ACC112 (cell line): ENCODE measurements around the gene TSC22D1.

Experiments used
- H2AFZ ChIP-seq: fragments of 200-600 bp; sonication (generic); one replicate; pipeline ENCODE4 v1.6.0; 2017; ENCODE audit warnings: antibody characterized with exemption, low read length; ENCODE audit not compliant: unreplicated experiment
- H3K27ac ChIP-seq: fragments of 200-600 bp; sonication (generic); 2 replicates; pipeline ENCODE4 v1.5.1; 2014; ENCODE audit warnings: low read depth, mild to moderate bottlenecking, antibody characterized with exemption, low read length, moderate library complexity
- H3K27me3 ChIP-seq: fragments of 200-600 bp; sonication (generic); 2 replicates; pipeline ENCODE4 v1.6.1; 2014; ENCODE audit warnings: mild to moderate bottlenecking, antibody characterized with exemption, low read length, moderate library complexity, mixed read lengths; ENCODE audit not compliant: insufficient read depth
- H3K36me3 ChIP-seq: fragments of 200-600 bp; sonication (generic); 2 replicates; pipeline ENCODE4 v1.6.1; 2016; ENCODE audit warnings: mild to moderate bottlenecking, antibody characterized with exemption, low read length, moderate library complexity, mixed read lengths; ENCODE audit not compliant: insufficient read depth
- H3K4me1 ChIP-seq: fragments of 200-600 bp; sonication (generic); one replicate; pipeline ENCODE4 v1.6.1; 2016; ENCODE audit warnings: low read length, mixed read lengths; ENCODE audit not compliant: insufficient read depth, unreplicated experiment, control insufficient read depth
- H3K4me3 ChIP-seq: fragments of 200-600 bp; sonication (generic); 2 replicates; pipeline ENCODE4 v1.5.1; 2014; ENCODE audit warnings: mild to moderate bottlenecking, low read depth, low read length
- H3K79me2 ChIP-seq: fragments of 200-600 bp; sonication (generic); one replicate; pipeline ENCODE4 v1.6.0; 2016; ENCODE audit warnings: low read length; ENCODE audit not compliant: control insufficient read depth, unreplicated experiment, insufficient read depth

The TSC22D1 gene

GRCh38 chr13:44407891-44408290, 168.2 kb downstream of the TSC22D1 start:
- no peaks in the 10 kb centered on the region for H3K27me3 ChIP-seq
- H3K4me1 ChIP-seq, result no peaks in the 10 kb centered on the region
- H2AFZ ChIP-seq, result no peak overlapping the region
- H3K36me3 ChIP-seq, result no peaks in the 10 kb centered on the region
- no peak overlapping the region for H3K27ac ChIP-seq
- H3K4me3 ChIP-seq, result no peak overlapping the region
- no peaks in the 10 kb centered on the region for H3K79me2 ChIP-seq

GRCh38 chr13:44407379-44407778, 168.8 kb downstream of the TSC22D1 start:
- Histone ChIP-seq H3K36me3 (no peaks in the 10 kb centered on the region), H3K79me2 (no peaks in the 10 kb centered on the region), H3K27ac (no peak overlapping the region), H2AFZ (no peak overlapping the region), H3K4me1 (no peaks in the 10 kb centered on the region), H3K27me3 (no peaks in the 10 kb centered on the region), H3K4me3 (no peak overlapping the region)

GRCh38 chr13:44406617-44407016, 169.5 kb downstream of the TSC22D1 start:
- H3K4me1 ChIP-seq, result no peaks in the 10 kb centered on the region
- no peak overlapping the region for H2AFZ ChIP-seq
- H3K27me3 ChIP-seq, result no peaks in the 10 kb centered on the region
- no peak overlapping the region for H3K4me3 ChIP-seq
- no peaks in the 10 kb centered on the region for H3K79me2 ChIP-seq
- no peak overlapping the region for H3K27ac ChIP-seq
- no peaks in the 10 kb centered on the region for H3K36me3 ChIP-seq

- Histone ChIP-seq H2AFZ (no peak overlapping the region), H3K27ac (no peak overlapping the region), H3K36me3 (no peaks in the 10 kb centered on the region), H3K27me3 (no peaks in the 10 kb centered on the region), H3K4me3 (no peak overlapping the region), H3K79me2 (no peaks in the 10 kb centered on the region), H3K4me1 (no peaks in the 10 kb centered on the region)
These were observed 171.6 kb downstream of the TSC22D1 start for GRCh38 chr13:44404261-44405132.

- Histone ChIP-seq H3K36me3 (no peaks in the 10 kb centered on the region), H2AFZ (no peak overlapping the region), H3K79me2 (no peaks in the 10 kb centered on the region), H3K27me3 (no peaks in the 10 kb centered on the region), H3K4me3 (no peak overlapping the region), H3K4me1 (no peaks in the 10 kb centered on the region), H3K27ac (no peak overlapping the region)
These were observed 172.6 kb downstream of the TSC22D1 start for GRCh38 chr13:44403461-44404056.

- no peak overlapping the region for H3K4me3 ChIP-seq
- H3K4me1 ChIP-seq, result no peaks in the 10 kb centered on the region
- H3K27me3 ChIP-seq, result no peaks in the 10 kb centered on the region
- H3K79me2 ChIP-seq, result no peaks in the 10 kb centered on the region
- no peaks in the 10 kb centered on the region for H3K36me3 ChIP-seq
- H3K27ac ChIP-seq, result no peak overlapping the region
- H2AFZ ChIP-seq, result no peak overlapping the region
These were observed 173.2 kb downstream of the TSC22D1 start for GRCh38 chr13:44402899-44403445.

GRCh38 chr13:44401577-44401976, 174.6 kb downstream of the TSC22D1 start:
- no peak overlapping the region for H2AFZ ChIP-seq
- no peaks in the 10 kb centered on the region for H3K27me3 ChIP-seq
- H3K4me1 ChIP-seq, result peaks cover 13% of the 10 kb centered on the region
- H3K79me2 ChIP-seq, result no peaks in the 10 kb centered on the region
- no peak overlapping the region for H3K27ac ChIP-seq
- H3K36me3 ChIP-seq, result no peaks in the 10 kb centered on the region
- no peak overlapping the region for H3K4me3 ChIP-seq

GRCh38 chr13:44400736-44401135, 175.4 kb downstream of the TSC22D1 start:
- Histone ChIP-seq H3K4me1 (peaks cover 13% of the 10 kb centered on the region), H3K27ac (no peak overlapping the region), H3K27me3 (no peaks in the 10 kb centered on the region)

GRCh38 chr13:44399074-44399473, 177.1 kb downstream of the TSC22D1 start:
- H3K27me3 ChIP-seq, result no peaks in the 10 kb centered on the region
- peaks cover 13% of the 10 kb centered on the region for H3K4me1 ChIP-seq
- H3K79me2 ChIP-seq, result no peaks in the 10 kb centered on the region
- no peak overlapping the region for H2AFZ ChIP-seq
- no peak overlapping the region for H3K27ac ChIP-seq
- no peak overlapping the region for H3K4me3 ChIP-seq
- no peaks in the 10 kb centered on the region for H3K36me3 ChIP-seq

More at GRCh38 chr13:44400736-44401135, 175.4 kb downstream of the TSC22D1 start:
- H3K79me2 ChIP-seq, result no peaks in the 10 kb centered on the region
- H3K4me3 ChIP-seq, result no peak overlapping the region
- H2AFZ ChIP-seq, result no peak overlapping the region
- H3K36me3 ChIP-seq, result no peaks in the 10 kb centered on the region

- H3K27me3 ChIP-seq, result no peaks in the 10 kb centered on the region
- H3K36me3 ChIP-seq, result no peaks in the 10 kb centered on the region
- H3K27ac ChIP-seq, result no peak overlapping the region
- no peak overlapping the region for H3K4me3 ChIP-seq
- peaks cover 13% of the 10 kb centered on the region for H3K4me1 ChIP-seq
- H2AFZ ChIP-seq, result no peak overlapping the region
- H3K79me2 ChIP-seq, result no peaks in the 10 kb centered on the region
These were observed 177.5 kb downstream of the TSC22D1 start for GRCh38 chr13:44398606-44399005.
